Fibroblast of villous mesenchyme (primary cell): ENCODE results near the gene TRPC4AP. TPM values are rescaled to one million over a fixed set of nuclear protein-coding genes. Genes with fewer than 3 reads are reported as not detected.
"Not testable (repeated sequence)": the region's sequence is repeated elsewhere in the genome, so short reads cannot be mapped to it uniquely, and the experiment has no call there.

Experiments
- DNase-seq: peaks from one replicate; pipeline ENCODE4 v3.0.0-alpha.2; 2010; ENCODE audit warnings: low read depth
- H3K4me3 ChIP-seq: 2 replicates; pipeline ENCODE4 v1.5.1; 2011; ENCODE audit warnings: low read depth, mild to moderate bottlenecking, low read length
- total RNA-seq: library from RNA; depleted of rRNA; stranded (reverse); fragments of >200 nt; gene quantifications from 2 replicates; pipeline ENCODE4 v1.2.3, GENCODE V29; 2012
- TF ChIP-seq, protein P1 (sequence below): IDR thresholded peaks from 2 replicates; pipeline ENCODE4 v1.5.1; 2012; ENCODE audit warnings: low read depth, mild to moderate bottlenecking, low read length; ENCODE audit not compliant: insufficient read depth

Gene TRPC4AP
- total RNA-seq, 1 donor = 96.7 TPM

DNA sequence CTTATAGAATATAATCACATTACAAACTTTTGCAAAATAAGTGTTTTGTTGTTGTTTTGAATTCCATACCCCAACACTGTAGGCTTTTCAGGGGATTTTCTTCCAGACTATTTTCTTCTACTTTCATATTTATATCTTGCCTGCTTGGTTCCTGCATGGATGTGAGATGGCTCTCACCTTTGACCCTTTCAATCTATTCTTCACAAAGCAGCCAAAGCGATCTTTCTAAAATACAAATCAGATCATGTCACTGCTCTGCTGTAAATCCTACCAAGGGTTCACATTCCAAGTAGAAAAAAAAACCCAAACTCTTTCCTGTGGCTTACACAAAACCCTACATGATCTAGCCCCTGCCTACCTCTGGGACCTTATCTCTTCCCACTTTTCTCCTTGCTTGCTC is 25.0 kb upstream of the TRPC4AP start:
- no peak overlapping the region for H3K4me3 ChIP-seq
- no peak for DNase-seq
- TF ChIP-seq, protein P1, sequence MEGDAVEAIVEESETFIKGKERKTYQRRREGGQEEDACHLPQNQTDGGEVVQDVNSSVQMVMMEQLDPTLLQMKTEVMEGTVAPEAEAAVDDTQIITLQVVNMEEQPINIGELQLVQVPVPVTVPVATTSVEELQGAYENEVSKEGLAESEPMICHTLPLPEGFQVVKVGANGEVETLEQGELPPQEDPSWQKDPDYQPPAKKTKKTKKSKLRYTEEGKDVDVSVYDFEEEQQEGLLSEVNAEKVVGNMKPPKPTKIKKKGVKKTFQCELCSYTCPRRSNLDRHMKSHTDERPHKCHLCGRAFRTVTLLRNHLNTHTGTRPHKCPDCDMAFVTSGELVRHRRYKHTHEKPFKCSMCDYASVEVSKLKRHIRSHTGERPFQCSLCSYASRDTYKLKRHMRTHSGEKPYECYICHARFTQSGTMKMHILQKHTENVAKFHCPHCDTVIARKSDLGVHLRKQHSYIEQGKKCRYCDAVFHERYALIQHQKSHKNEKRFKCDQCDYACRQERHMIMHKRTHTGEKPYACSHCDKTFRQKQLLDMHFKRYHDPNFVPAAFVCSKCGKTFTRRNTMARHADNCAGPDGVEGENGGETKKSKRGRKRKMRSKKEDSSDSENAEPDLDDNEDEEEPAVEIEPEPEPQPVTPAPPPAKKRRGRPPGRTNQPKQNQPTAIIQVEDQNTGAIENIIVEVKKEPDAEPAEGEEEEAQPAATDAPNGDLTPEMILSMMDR = no peak

DNA sequence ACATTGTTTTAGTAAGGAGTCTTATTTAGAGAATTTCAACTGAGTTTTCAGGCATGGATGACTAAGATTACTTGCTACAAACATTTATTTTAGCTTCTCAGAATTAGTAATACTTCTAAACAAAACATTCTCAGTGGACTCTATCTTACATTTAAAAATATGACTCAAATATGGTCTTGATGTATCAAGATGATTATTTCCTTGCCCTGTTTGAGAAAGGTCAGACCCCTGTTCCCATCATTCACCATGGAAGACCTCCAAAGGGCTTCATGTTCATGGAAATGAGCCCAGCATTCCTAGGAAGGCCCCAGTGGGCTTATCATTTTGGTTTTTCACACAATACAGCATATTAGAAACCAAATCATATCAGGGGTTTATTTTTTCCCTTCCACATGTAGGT is 24.6 kb upstream of the TRPC4AP start:
- TF ChIP-seq, protein P1 = no peak
- DNase-seq = peak; percentile 16

DNA sequence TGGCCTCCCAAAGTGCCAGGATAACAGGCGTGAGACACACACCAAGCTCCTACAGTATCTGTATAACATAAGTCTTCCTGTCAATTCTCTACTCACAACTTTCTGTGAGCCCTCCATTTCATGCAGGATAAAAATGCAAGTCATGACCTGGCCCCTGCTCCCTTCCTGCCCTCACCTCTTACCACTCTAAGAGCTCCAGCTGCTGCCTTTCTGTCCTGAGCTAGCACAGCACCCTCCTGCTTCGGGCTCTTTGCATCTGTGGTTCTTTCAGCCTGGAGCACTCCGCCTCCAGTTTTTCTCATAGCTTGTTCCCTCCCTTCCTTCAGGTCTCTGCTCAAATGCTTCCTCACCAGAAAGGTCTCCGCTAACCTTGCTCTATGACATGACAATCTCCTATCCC is 23.7 kb upstream of the TRPC4AP start:
- TF ChIP-seq, protein P1 = no peak

More for the DNA sequence above, 24.6 kb upstream of the TRPC4AP start:
- H3K4me3 ChIP-seq = no peak overlapping the region

DNA sequence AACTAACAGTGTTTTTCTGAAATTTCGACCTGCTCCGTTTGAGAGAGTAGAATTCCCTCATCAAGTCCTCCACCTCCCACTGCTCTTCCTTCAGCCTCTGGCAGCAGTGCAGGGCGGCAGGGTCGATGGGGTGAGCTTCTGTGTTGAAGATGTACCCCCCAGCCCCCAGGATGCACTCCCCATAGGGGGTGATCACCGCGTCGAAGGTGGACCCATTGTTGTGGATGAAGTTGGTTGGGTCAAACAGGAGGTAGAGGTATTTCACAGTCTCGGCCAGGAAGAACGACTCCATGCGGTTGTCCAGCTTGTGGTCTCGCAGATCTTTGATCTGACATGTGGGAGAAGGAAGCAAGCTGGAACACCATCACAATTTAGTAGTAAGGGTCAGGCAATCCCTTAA is 23.0 kb upstream of the TRPC4AP start:
- DNase-seq = no peak
- TF ChIP-seq, protein P1 = no peak
- no peak overlapping the region for H3K4me3 ChIP-seq

More for the DNA sequence above, 23.7 kb upstream of the TRPC4AP start:
- no peak for DNase-seq
- H3K4me3 ChIP-seq = no peak overlapping the region

DNA sequence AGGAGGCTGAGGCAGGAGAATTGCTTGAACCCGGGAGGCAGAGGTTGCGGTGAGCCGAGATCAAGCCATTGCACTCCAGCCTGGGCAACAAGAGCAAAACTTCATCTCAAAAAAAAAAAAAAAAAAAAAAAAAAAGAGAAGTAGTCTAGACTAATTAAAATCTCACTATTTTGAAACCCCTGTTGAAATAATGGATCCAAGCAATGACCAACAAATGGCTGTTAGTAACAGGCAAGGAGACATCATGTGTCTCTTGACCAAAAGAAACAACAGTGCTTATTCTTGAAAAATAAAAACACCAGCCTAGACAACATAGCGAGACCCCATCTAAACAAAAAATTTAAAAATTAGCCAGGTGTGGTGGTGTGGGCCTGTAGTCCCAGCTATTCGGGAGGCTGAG is 19.7 kb upstream of the TRPC4AP start:
- not testable (repeated sequence) for DNase-seq, H3K4me3 ChIP-seq

DNA sequence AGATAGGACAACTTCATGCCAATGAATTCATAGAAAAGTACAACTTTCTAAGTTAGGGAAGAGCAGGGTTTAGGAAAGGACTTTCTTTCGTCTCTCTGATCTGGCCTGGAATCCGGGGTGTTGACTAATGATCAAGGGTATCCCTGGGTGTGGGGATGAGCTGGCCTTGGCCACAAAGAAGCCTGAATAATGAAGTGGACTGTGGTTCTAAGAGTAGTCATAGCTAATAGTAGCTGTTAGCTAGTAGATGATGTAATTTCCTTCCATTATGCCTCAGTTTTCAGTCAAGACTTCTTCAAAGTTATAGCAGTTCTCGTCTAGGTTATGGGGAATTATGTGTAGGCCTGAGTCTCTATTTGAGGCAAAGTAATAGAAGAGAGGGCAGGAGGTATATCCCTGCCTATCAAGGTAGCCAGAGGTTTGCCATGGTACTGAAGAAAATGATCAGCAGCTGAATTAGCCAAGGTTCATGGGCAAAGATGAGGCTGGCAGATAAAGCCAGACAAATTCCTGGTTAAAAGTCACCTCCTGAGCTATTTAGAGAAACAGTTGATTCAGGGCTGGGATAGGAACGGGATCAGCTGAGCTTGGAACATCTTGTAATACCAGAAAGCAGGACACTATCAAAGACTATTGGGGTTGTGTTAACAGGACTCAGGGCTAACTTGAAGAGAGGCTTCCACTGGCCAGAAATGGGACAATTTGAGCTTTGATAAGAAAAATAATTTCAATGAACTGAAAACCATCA is 18.7 kb upstream of the TRPC4AP start:
- TF ChIP-seq, protein P1 = no peak
- no peak for DNase-seq

DNA sequence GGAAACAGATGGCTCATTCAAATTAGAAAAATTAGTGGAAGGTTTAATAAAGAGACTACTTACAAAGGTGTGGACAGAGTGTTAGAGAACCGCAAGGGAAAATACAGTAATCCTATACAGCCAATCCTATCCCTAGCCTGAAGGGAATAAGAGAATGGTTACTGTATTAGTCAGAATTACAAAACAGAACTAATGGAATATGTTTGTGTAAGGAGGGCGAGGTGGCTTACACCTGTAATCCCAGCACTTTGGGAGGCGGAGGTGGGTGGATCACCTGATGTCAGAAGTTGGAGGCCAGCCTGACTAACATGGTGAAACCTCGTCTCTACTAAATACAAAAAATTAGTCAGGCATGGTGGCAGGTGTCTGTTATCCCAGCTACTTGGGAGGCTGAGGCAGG is 16.3 kb upstream of the TRPC4AP start:
- H3K4me3 ChIP-seq = no peak overlapping the region
- TF ChIP-seq, protein P1 = no peak
- no peak for DNase-seq

More for the DNA sequence above, 18.7 kb upstream of the TRPC4AP start:
- H3K4me3 ChIP-seq = no peak overlapping the region
